ENCODE measurements around the gene APBB2. TPM values are rescaled to one million over a fixed set of nuclear protein-coding genes. Genes with fewer than 3 reads are reported as not detected.

APBB2 gene
- total and polyA plus RNA-seq, 10 of the 15 experiments (the other 5 are each of a cell fraction or from before 2014, with no cell fraction given) = 2.7 to 24.6 (median 19.0) TPM

DNA sequence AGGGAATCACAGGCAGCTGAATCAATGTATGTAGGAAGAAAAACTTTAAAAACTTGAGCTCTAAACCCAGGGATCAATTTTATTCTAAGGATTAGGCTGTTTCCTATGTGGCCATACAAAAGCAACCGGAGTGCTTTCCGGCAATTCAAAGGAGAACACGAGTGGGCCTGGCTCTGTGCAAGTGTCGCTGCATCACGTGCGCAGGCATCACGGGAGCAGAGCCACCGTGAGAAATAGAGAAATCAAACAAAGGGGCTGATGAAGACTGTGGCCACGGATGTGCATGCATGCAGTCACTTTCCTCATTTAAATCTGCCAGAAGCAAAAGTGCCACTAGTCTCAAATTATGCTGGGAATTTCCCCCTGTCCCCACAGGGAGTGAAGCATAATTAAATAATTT is 267.7 kb downstream of the APBB2 start:
- ChIA-PET RAD21 (ENCODE audit: unreplicated experiment) (no interaction called here), POLR2A (no interaction called here), SMC1A (ENCODE audit: uncharacterized antibody, unreplicated experiment) (interaction anchor here (0.6 to 1.2 kb wide), 3 partner anchors 29 to 1755 kb away, joined by 3 to 4 read pairs (median 3); no protein-coding TSS in a partner anchor), CTCF (interaction anchor here (0.8 to 1.0 kb wide), 2 partner anchors 21 to 31 kb away, joined by 3 read pairs; no protein-coding TSS in a partner anchor)
- in situ Hi-C loops (cut with MboI) = no loop called here
- H3K4me2 ChIP-seq (ENCODE audit: control insufficient read depth, insufficient read depth) = no peak overlapping the region
- H3K4me1 ChIP-seq (ENCODE audit: control insufficient read depth, insufficient read depth, low read length) = no peaks in the 10 kb centered on the region
- intact Hi-C loops (cut with micrococcal nuclease; ENCODE audit: unreplicated experiment) = no loop called here
- no peak overlapping the region for H2AFZ ChIP-seq (ENCODE audit: control insufficient read depth, low read depth, low read length)
- no peak overlapping the region for H3K27ac ChIP-seq (ENCODE audit: control insufficient read depth, insufficient read depth)
- FAIRE-seq (no peak), DNase-seq (ENCODE audit: low read depth, low spot score) (no peak), ATAC-seq (no peak)
- no peaks in the 10 kb centered on the region for H3K27me3 ChIP-seq (replicated peaks in 1 of 2; ENCODE audit: control insufficient read depth in 2 of 2, insufficient read depth in 2 of 2, low read length in 1 of 2)
- no peak overlapping the region for H3K9ac ChIP-seq (ENCODE audit: control insufficient read depth, insufficient read depth, low read length)
- WGBS (ENCODE audit: insufficient coverage, insufficient replicate concordance, low lambda C conversion rate, missing lambda C conversion rate) = 59% methylated on average over 9 of the region's 9 CpGs
- TF ChIP-seq BHLHE40 (IDR thresholded peaks at IDR 0.05; ENCODE audit: borderline replicate concordance in 1 of 2, low read depth in 2 of 2, low read length in 1 of 2) (peak; percentile 74 to 75; a peak in 3 of 4 replicates), ZBTB33 (IDR thresholded peaks at IDR 0.05) (no peak)
- no peaks in the 10 kb centered on the region for H3K9me3 ChIP-seq (replicated peaks; ENCODE audit: control insufficient read depth, insufficient read depth, low read length)
- no TSS peak for BruUV-seq (replicated peaks)
- H3K79me2 ChIP-seq (ENCODE audit: control insufficient read depth, insufficient read depth, low read length) = no peaks in the 10 kb centered on the region
- H4K20me1 ChIP-seq (ENCODE audit: control insufficient read depth, insufficient read depth) = no peaks in the 10 kb centered on the region
- no peak overlapping the region for H3K4me3 ChIP-seq
- peaks cover 0 to 4% of the 10 kb centered on the region in 2 experiments; a peak in 1 of 4 replicates for H3K36me3 ChIP-seq (ENCODE audit: control insufficient read depth in 2 of 2, insufficient read depth in 2 of 2, low read length in 1 of 2)

GRCh38 chr4:40940756-40941155 is 273.6 kb downstream of the APBB2 start:
- DNase-seq (ENCODE audit: low read depth, low spot score) (no peak), FAIRE-seq (no peak), ATAC-seq (no peak)
- ChIA-PET POLR2A (no interaction called here), CTCF (interaction anchor here (1.3 to 7.6 kb wide), 2 partner anchors 15 to 43 kb away, joined by 4 to 75 read pairs; no protein-coding TSS in a partner anchor), RAD21 (ENCODE audit: unreplicated experiment) (no interaction called here), SMC1A (ENCODE audit: uncharacterized antibody, unreplicated experiment) (interaction anchor here (1.2 kb wide), 1 partner anchor 276 kb away, joined by 3 read pairs; no protein-coding TSS in a partner anchor)
- no peaks in the 10 kb centered on the region; a peak in 1 of 4 replicates for H3K27me3 ChIP-seq (replicated peaks in 1 of 2; ENCODE audit: control insufficient read depth in 2 of 2, insufficient read depth in 2 of 2, low read length in 1 of 2)
- BruUV-seq (replicated peaks) = no TSS peak
- no peaks in the 10 kb centered on the region for H3K79me2 ChIP-seq (ENCODE audit: control insufficient read depth, insufficient read depth, low read length)
- TF ChIP-seq TCF7 (IDR thresholded peaks at IDR 0.05; ENCODE audit: borderline replicate concordance) (no peak), CEBPB (IDR thresholded peaks at IDR 0.05; ENCODE audit: borderline replicate concordance in 1 of 2, low read depth in 2 of 2, low read length in 2 of 2) (no peak)
- H3K27ac ChIP-seq (ENCODE audit: control insufficient read depth, insufficient read depth) = no peak overlapping the region
- no peak overlapping the region for H2AFZ ChIP-seq (ENCODE audit: control insufficient read depth, low read depth, low read length)
- intact Hi-C loops (cut with micrococcal nuclease; ENCODE audit: unreplicated experiment) = no loop called here
- peaks cover 1 to 4% of the 10 kb centered on the region in 2 experiments; a peak in 2 of 4 replicates for H3K36me3 ChIP-seq (ENCODE audit: control insufficient read depth in 2 of 2, insufficient read depth in 2 of 2, low read length in 1 of 2)
- no peaks in the 10 kb centered on the region for H3K9me3 ChIP-seq (replicated peaks; ENCODE audit: control insufficient read depth, insufficient read depth, low read length)
- no peaks in the 10 kb centered on the region for H3K4me1 ChIP-seq (ENCODE audit: control insufficient read depth, insufficient read depth, low read length)
- no peak overlapping the region for H3K4me2 ChIP-seq (ENCODE audit: control insufficient read depth, insufficient read depth)
- H4K20me1 ChIP-seq (ENCODE audit: control insufficient read depth, insufficient read depth) = no peaks in the 10 kb centered on the region
- no peak overlapping the region for H3K4me3 ChIP-seq
- H3K9ac ChIP-seq (ENCODE audit: control insufficient read depth, insufficient read depth, low read length) = no peak overlapping the region
- in situ Hi-C loops (cut with MboI) = no loop called here
- WGBS (ENCODE audit: insufficient coverage, insufficient replicate concordance, low lambda C conversion rate, missing lambda C conversion rate) = 97% methylated on average over 5 of the region's 5 CpGs
